ENCODE measurements around the gene HAAO.

- TF ChIP-seq POLR2A (IDR thresholded peaks at IDR 0.05) (no peak), CTCF (IDR thresholded peaks at IDR 0.05) (no peak)
Measured at GRCh38 chr2:42747422-42747821, 45.0 kb downstream of the HAAO start.

Data from right lobe of liver (tissue), 4 donors.